GM10847 (cell line): ENCODE results near the gene TSHZ2.

Experiments
- POLR2A ChIP-seq: IDR thresholded peaks from 2 replicates; pipeline ENCODE4 v1.6.1; 2011; ENCODE audit not compliant: insufficient read length; ENCODE audit errors: extremely low read depth

Gene TSHZ2

GRCh38 chr20:52945862-52946522 lies 26.2 kb upstream of the TSHZ2 start:
- TF ChIP-seq POLR2A: no peak

GRCh38 chr20:52948491-52948890 lies 23.7 kb upstream of the TSHZ2 start:
- TF ChIP-seq POLR2A: no peak

- no peak for TF ChIP-seq POLR2A
These were observed 19.1 kb upstream of the TSHZ2 start for GRCh38 chr20:52953020-52953419.

- TF ChIP-seq POLR2A: no peak
These were observed 17.3 kb upstream of the TSHZ2 start for GRCh38 chr20:52954849-52955248.

GRCh38 chr20:52958211-52958610 lies 13.9 kb upstream of the TSHZ2 start:
- no peak for TF ChIP-seq POLR2A

- TF ChIP-seq POLR2A: no peak
These were observed 13.0 kb upstream of the TSHZ2 start for GRCh38 chr20:52959125-52959524.

GRCh38 chr20:52962183-52962582 lies 10.0 kb upstream of the TSHZ2 start:
- no peak for TF ChIP-seq POLR2A

GRCh38 chr20:52963131-52963530 lies 9.0 kb upstream of the TSHZ2 start:
- no peak for TF ChIP-seq POLR2A

- no peak for TF ChIP-seq POLR2A
These were observed 8.0 kb upstream of the TSHZ2 start for GRCh38 chr20:52964131-52964530.

GRCh38 chr20:52965380-52965779 lies 6.8 kb upstream of the TSHZ2 start:
- TF ChIP-seq POLR2A: no peak

GRCh38 chr20:52965819-52966218 lies 6.3 kb upstream of the TSHZ2 start:
- TF ChIP-seq POLR2A: no peak

GRCh38 chr20:52971498-52972189 lies 514 bp upstream of the TSHZ2 start:
- no peak for TF ChIP-seq POLR2A

GRCh38 chr20:52972965-52973819 lies 1.0 kb downstream of the TSHZ2 start:
- no peak for TF ChIP-seq POLR2A

- TF ChIP-seq POLR2A: no peak
These were observed 2.0 kb downstream of the TSHZ2 start for GRCh38 chr20:52974179-52974594.

- TF ChIP-seq POLR2A: no peak
These were observed 3.0 kb downstream of the TSHZ2 start for GRCh38 chr20:52975029-52975732.

- TF ChIP-seq POLR2A: no peak
These were observed 3.8 kb downstream of the TSHZ2 start for GRCh38 chr20:52975803-52976531.
